ENCODE measurements around the gene RPUSD1.

Gene RPUSD1

GRCh38 chr16:818132-818531, 30.0 kb upstream of the RPUSD1 start:
- no peak for DNase-seq

DNA sequence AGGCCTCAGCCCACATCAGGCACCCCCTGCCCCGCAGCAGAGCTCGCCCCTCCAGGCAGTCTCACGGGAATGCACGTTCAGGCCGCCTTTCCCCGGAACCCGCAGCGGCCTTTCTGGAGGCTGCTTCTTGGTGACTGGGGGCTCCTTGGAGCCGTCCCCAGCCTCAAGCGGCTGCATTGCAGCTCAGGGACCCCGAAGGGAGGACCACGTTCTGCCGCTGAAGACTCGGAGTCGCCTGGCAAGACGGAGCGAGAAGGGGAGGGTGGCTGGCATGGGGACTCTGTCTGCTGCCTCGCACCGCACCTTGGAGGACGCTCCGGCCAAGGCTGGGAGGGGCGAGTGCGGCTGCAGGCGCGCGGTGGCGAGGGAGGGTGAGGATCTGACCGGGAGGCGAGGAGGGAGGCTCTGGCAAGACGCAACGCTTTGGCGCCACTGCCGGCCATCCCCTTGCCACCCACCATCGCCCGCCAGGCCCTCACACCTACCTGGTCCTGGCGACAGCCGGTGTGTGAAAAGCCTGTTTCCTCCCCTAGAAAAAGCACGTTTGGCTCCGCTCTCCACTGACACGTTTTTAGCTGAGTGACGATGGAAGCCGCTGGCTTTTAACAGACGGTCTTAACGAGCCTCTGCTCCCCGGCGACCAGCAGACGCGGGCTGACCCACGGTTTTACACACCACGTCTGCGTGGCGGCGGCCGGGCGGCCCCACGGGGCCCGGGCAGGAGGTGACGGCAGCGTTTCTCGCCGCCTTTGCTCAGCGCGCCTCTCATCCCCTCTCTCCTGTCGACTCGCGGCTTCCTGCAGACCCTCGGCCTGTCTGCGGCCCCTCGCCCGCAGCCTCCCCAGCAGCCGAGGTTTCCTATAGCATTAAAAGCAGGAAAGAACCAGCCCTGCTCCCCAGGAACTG, 29.1 kb upstream of the RPUSD1 start:
- DNase-seq, result no peak

DNA sequence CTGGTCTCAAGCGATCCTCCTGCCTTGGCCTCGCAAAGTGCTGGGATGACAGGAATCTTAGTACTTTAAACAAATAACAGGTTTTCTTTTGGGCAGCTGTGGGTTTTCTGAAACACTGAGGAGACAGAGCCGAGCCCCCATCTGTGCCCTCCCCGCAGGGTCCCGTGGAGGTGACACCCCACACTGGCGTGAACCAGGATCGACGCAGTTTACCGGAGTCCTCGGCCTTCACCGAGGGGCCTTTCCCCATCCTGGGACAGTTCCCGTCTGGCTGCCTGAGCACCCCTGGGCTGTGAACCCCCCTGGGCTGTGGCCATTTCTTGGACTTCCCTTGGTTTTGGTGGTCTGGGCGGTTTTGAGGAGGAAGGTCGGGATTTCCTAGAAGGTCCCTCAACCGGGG, 27.7 kb upstream of the RPUSD1 start:
- no peak for DNase-seq

DNA sequence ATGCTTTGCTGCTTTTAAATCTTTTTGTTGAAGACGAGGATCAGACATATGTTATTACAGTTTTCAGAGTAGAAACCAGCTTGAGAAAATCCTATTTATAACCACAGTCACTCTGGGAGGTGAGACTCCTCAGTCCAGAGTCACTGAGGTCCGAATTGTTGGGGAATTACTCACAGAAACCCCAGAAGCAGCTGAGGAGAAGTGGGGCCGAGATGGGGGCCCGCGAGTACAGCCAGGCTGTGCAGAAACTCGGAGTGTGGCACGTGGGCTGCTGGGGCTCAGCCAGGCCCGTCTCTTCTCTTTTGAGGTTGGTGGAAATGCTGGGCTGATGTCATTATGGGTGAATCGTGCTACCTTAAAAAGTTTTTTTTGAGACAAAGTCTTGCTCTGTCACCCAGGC, 26.8 kb upstream of the RPUSD1 start:
- no peak for DNase-seq

DNA sequence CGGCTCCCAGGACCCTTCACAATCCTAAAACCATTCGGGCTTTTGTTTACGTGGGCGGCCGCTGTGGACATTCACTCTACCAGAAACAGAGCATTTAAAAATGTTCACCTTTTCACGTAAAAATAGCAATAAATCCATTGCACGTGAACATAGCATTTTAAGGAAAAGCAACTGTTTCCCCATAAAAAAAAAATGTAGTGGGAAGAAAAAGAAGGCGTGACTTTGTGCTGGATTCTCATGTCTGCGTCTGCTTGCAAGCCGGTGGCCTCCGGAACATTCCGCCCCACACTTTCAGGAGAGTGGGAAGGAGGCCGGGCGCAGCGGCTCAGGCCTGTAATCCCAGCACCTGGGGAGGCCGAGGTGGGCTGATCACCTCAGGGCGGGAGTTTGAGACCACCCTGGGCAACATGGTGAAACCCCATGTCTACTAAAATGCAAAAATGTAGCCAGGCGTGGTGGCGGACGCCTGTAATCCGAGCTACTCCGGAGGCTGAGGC, 25.8 kb upstream of the RPUSD1 start:
- DNase-seq, result no peak

GRCh38 chr16:813204-813915, 25.2 kb upstream of the RPUSD1 start:
- DNase-seq, result peak in 1 of 2 experiments; percentile 23

- DNase-seq, result no peak
Observed at GRCh38 chr16:808085-808386, 19.9 kb upstream of the RPUSD1 start.

DNA sequence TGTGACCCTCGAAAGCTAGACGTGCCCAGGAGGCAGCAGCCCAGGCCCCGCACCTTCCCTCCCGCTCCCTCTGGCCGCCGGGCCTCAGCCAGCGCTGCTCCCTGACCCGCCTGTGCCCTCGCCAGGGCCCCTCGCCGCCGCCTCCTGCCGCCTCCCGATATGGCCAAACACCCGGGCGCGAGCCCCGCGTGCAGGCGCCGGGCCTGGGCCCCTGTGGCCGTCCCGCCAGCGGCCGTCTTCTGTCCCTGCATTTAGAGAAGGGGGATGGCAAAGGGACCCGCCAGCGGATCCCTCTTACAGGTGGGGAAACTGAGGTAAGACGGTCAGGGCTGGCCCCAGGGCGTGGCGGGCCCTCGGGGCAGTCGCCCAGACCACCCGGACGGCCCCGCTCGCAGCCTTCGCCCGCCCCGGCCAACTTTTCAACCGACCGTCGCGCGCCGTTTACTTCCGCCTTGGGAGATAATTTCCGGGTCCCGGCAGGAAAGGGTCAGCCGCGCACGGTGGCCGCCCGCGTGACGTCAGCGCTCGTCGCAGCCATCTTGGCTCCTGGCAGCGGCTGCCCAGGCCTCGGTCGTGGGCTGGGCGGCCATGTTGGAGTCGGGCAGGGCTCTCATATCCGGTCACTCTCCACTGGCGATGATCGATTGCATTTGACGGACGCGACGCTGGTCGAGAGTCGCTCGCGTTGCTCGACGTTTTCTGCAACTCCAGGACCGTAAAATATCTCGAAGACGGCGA, 19.3 kb upstream of the RPUSD1 start:
- DNase-seq, result peak; percentile 91 to 93

- DNase-seq, result no peak
Observed at GRCh38 chr16:805474-805873, 17.3 kb upstream of the RPUSD1 start.

- no peak for DNase-seq
Observed at GRCh38 chr16:804193-805048, 16.2 kb upstream of the RPUSD1 start.

DNA sequence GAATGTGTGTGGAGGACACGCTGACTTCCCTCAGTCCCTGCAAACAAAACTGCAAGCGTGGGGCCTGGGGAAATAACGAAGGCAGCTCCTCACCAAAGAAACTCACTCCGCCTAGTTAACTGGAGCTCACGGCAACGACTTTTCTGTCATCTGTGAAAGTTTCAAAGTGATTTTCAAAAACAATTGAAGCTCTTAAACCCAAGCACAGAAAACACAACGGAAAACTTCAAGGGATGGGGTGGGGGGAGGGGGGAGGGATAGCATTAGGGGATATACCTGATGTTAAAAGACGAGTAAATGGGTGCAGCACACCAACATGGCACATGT, 15.5 kb upstream of the RPUSD1 start:
- no peak for DNase-seq

- DNase-seq, result no peak
Observed at GRCh38 chr16:802914-803753, 15.0 kb upstream of the RPUSD1 start.

- no peak for DNase-seq
Observed at GRCh38 chr16:802461-802860, 14.3 kb upstream of the RPUSD1 start.

DNA sequence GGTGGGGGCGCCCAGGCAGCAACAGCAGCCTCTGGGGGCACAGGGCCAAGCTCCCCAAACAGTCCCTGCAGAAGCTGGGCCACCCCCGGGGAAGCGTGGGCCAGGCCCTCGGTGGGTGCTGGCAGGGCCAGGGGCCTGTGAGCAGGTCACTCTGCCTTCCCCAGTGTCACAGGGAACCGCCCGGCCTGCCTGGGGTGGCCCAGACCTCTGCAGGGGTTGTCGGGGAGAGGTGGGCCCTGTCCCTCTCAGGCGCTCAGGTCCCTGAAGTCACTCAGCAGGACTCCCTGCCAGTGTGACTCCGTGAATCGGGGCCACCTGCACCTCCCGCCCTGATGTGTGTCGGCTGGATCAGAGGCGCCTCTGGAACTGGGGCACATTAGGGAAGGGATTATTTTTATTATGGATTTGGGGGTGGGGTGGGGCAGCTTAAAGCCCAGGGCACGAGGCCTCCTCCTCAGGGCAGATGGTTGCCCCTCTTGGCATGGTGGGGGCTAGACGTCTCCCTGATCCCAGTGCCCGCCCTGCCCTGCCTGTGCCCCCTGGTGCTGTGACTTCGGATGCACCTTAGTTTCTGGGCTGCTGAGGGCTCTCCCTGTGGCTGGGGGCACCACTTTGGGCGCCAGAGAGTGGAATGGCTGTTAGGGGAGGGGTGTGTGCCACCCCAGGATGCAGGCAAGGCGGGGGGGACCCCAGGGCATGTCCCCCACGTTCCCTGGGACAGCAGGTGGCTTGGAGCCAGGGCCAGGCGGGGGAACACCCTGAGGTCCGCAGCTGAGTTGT, 13.6 kb upstream of the RPUSD1 start:
- DNase-seq, result no peak

DNA sequence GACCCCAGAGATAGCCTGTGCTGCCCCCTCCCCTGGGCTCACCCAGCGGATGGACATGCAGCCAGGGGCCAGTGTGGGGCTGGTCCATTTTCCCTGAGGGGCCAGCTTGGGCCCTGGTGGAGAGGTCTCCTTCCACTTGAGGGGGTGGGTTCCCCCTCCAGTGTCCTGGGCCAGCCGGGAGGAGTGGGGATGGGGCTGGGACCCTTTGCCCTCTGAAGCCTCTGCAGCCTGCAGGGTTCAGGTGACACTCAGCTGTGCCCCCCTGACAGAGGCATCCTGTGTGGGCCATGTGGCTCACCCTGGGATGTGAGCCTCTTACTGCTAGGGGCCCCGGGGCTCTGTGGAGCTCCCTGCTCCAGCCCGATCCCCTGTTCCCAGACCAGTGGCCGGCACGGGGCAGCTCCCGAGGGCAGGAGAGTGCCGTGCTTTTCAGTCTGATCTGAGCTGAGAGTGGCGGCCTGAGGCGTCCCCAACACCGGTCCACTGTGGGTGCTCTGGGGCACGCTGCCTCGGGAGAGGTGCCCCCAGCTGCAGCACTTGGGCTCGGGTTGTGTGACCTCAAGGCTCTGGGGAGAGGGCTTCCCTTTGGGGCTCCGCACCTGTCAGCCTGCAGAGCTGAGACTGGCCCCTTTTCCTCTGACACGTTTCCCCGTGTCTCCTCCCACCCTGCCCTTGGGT, 12.8 kb upstream of the RPUSD1 start:
- DNase-seq, result no peak

GRCh38 chr16:799948-800833, 12.0 kb upstream of the RPUSD1 start, which contains the start of gene GNG13:
Gene GNG13 (minus strand): TSS chr16:800734. CDS start chr16:799077, 1,657 bp downstream.
- DNase-seq, result no peak

- no peak for DNase-seq
Observed at GRCh38 chr16:799111-799947, 11.1 kb upstream of the RPUSD1 start.

DNA sequence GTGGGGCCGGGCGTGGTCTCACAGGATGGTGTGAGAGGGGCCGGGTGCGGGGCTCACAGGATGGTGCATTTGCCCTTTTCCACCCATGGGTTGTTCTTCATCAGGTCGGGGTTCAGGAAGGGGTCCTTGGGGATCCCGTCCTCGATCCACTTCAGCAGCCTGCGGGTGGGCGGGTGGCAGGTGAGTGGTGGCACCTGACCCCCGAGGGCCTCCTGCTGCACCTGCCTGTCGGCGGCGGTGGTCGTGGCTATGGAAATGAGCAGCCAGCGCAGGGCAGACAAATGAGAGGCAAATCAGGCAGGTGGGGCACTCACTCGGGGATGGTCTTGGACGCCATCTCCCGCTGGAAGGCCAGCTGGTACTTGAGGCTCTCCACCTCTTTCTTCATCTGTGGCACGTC, 10.5 kb upstream of the RPUSD1 start:
- DNase-seq, result no peak

Data from SHP77 (cell line).